GM06990 (cell line): Measurements from ENCODE around the gene OR56B1.

Experiments used
- DNase-seq: peaks from one replicate; pipeline ENCODE4 v3.0.0-alpha.2; 2011; ENCODE audit not compliant: insufficient read length; ENCODE audit errors: extremely low read depth
- H3K27me3 ChIP-seq: replicated peaks from 2 replicates; pipeline ENCODE4 v1.6.0; 2011; ENCODE audit warnings: low read length; ENCODE audit not compliant: control insufficient read depth, insufficient read depth
- H3K36me3 ChIP-seq: 2 replicates; pipeline ENCODE4 v1.5.1; 2011; ENCODE audit warnings: low read length; ENCODE audit not compliant: control insufficient read depth, insufficient read depth
- H3K4me3 ChIP-seq: replicated peaks from 2 replicates; pipeline ENCODE4 v1.5.1; 2011; ENCODE audit warnings: low read depth, mild to moderate bottlenecking, control low read depth, low read length
- TF ChIP-seq, protein P1 (sequence below): IDR thresholded peaks from 2 replicates; pipeline ENCODE4 v1.5.1; 2011; ENCODE audit warnings: low read length, control low read depth, mild to moderate bottlenecking, inconsistent platforms; ENCODE audit not compliant: insufficient read depth, poor library complexity, severe bottlenecking

Gene OR56B1

DNA sequence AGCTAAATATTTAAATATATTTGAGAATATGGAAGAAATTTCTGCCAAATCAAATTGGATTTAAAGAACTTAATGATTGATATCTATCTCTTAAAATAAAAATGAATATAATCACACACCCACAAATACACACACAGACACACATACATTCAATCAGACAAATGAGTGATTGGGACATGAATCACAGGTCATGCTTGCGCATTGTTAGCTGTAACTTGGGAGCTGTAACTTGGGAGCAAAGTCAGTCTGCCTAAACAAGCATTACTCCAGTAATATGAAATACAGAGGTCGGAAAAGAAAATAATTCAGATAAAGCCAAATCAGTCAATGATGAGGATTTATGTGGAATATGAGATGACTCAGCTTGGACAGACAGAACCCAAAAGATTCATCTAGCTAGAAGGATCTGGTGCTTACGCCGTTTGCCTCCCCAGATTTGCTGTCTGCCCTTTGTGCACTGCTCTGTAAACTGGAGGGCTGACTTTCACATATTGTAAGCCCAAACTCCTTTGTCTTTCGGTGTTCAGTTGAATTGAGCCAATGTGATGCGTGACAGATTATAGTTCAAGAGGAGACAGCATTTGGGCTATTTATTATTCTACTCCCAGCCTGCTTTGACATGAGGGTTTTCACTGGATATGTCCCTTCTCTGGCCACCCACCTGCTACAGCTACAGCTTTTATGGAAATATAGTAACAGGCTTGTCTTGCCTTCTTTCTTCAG, 1.6 kb downstream of the OR56B1 start:
- no peaks in the 10 kb centered on the region for H3K27me3 ChIP-seq
- H3K36me3 ChIP-seq = no peaks in the 10 kb centered on the region
- no peak overlapping the region for H3K4me3 ChIP-seq
- no peak for DNase-seq
- TF ChIP-seq, protein P1, sequence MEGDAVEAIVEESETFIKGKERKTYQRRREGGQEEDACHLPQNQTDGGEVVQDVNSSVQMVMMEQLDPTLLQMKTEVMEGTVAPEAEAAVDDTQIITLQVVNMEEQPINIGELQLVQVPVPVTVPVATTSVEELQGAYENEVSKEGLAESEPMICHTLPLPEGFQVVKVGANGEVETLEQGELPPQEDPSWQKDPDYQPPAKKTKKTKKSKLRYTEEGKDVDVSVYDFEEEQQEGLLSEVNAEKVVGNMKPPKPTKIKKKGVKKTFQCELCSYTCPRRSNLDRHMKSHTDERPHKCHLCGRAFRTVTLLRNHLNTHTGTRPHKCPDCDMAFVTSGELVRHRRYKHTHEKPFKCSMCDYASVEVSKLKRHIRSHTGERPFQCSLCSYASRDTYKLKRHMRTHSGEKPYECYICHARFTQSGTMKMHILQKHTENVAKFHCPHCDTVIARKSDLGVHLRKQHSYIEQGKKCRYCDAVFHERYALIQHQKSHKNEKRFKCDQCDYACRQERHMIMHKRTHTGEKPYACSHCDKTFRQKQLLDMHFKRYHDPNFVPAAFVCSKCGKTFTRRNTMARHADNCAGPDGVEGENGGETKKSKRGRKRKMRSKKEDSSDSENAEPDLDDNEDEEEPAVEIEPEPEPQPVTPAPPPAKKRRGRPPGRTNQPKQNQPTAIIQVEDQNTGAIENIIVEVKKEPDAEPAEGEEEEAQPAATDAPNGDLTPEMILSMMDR = no peak

DNA sequence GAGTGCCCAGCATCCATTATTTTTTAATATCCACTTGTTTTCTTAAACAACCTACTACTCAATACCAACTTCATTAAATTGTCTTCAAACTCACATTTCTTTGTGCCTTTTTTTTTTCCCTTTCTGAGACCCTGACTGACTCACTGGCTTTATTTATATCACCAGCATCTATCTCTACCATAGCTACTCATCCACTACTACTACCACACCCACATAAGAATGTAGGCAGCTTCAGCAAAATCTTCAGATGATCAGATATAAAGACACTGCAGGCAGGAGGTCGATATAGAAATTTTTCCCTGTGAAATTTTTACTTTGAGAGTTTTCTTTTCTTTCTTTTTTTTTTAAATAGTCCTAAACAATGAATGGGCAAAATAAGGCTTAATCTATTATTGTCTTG, 2.2 kb downstream of the OR56B1 start:
- no peaks in the 10 kb centered on the region for H3K27me3 ChIP-seq
- TF ChIP-seq, protein P1 = no peak
- H3K4me3 ChIP-seq = no peak overlapping the region

DNA sequence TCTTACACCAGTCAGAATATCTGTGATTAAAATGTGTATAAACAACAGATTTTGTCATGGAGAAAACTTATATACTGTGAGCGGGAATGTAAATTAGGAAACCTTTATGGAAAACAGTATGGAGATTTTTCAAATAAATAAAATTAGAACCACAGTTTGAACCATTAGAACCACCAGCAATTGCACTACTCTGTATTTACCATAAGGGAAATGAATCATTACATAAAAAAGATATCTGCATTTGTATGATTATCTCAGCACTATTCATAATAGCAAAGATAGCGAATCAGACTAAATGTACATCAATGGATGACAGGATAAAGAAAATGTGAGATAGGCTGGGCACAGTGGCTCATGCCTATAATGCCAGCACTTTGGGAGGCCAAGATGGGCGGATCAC, 10.4 kb downstream of the OR56B1 start:
- no peaks in the 10 kb centered on the region for H3K27me3 ChIP-seq
- TF ChIP-seq, protein P1 = no peak

More for the DNA sequence above, 2.2 kb downstream of the OR56B1 start:
- no peaks in the 10 kb centered on the region for H3K36me3 ChIP-seq
- no peak for DNase-seq

DNA sequence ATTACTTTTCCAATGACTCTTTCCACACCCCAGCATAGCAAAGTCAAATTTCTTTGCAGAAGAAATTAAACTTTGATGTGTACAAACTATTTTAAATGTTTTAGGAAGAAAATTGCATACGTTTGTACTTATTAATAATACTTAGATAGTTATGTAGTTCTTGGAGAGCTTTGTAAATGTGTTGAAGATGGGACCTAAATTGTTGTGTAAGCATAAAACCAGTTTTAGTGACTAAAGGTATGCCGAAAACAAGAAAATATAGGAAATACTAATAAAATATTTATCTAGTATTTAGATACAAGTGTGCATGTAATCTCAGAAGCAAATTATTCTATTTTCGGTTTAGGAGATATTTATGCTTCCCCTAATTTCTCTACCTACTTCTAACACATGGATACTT, 13.6 kb downstream of the OR56B1 start:
- H3K36me3 ChIP-seq = no peaks in the 10 kb centered on the region
- no peak overlapping the region for H3K4me3 ChIP-seq
- DNase-seq = no peak
- TF ChIP-seq, protein P1 = no peak
- H3K27me3 ChIP-seq = no peaks in the 10 kb centered on the region

More for the DNA sequence above, 10.4 kb downstream of the OR56B1 start:
- no peak for DNase-seq
- no peak overlapping the region for H3K4me3 ChIP-seq
- H3K36me3 ChIP-seq = no peaks in the 10 kb centered on the region

DNA sequence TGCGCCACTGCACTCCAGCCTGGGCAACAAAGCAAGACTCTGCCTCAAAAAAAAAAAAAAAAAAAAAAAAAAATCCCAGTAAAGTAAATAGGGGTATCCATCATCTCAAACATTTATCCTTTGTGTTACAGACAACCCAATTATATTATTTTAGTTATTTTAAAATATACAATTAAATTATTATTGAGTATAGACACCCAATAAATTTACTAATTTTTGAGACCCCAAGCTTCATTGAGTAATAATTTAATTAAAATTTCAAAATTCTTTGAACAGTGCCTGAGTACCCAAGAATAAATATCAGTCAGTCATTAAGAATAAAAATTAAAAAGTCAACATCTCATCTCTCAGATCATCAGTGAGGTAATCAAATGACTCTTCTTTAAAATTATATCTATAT, 17.7 kb downstream of the OR56B1 start, which contains the start of gene OR52N4:
OR52N4 (plus strand) TSS at position 301 of the 400 bp plus-strand sequence. CDS start 498 bp downstream, outside the sequence.
- TF ChIP-seq, protein P1 = no peak
- Histone ChIP-seq H3K4me3 (no peak within 1 kb of the TSS), H3K36me3 (no peaks in the 10 kb centered on the region), H3K27me3 (no peaks in the 10 kb centered on the region)
- no peak for DNase-seq
